BLaER1 treated with 17β-estradiol and CSF1 and Interleukin-3, amounts not matched to agents 10 nM and 100 nM (cell line): ENCODE measurements around the gene RHOA.
A peak's percentile ranks its signal among the peaks of the same experiment; 100 is the strongest.

Experiments used
- H3K27ac ChIP-seq, 11 experiments: shearing (Covaris generic); formaldehyde crosslinking; 2 replicates each; pipeline ENCODE4 v1.8.1; 2022
- H3K27me3 ChIP-seq, 11 experiments: shearing (Covaris generic); formaldehyde crosslinking; 2 replicates each; pipeline ENCODE4 v1.8.1; 2022
- H3K36me3 ChIP-seq, 11 experiments: shearing (Covaris generic); formaldehyde crosslinking; 2 replicates each; pipeline ENCODE4 v1.8.1; 2022
- H3K4me1 ChIP-seq, 10 experiments: shearing (Covaris generic); formaldehyde crosslinking; 2 replicates each; pipeline ENCODE4 v1.8.1; 2022
- H3K4me2 ChIP-seq, 11 experiments: shearing (Covaris generic); formaldehyde crosslinking; 2 replicates each; pipeline ENCODE4 v1.8.1; 2022
- H3K4me3 ChIP-seq, 10 experiments: shearing (Covaris generic); formaldehyde crosslinking; 2 replicates each; pipeline ENCODE4 v1.8.1; 2022
- H3K9ac ChIP-seq, 11 experiments: shearing (Covaris generic); formaldehyde crosslinking; 2 replicates each; pipeline ENCODE4 v1.8.1; 2022
- H3K9me3 ChIP-seq, 11 experiments: shearing (Covaris generic); formaldehyde crosslinking; replicated peaks in 1 of 11; 2 replicates each; pipeline ENCODE4 v1.8.1; 2022
- H4K20me1 ChIP-seq, 11 experiments: shearing (Covaris generic); formaldehyde crosslinking; 2 replicates each; pipeline ENCODE4 v1.8.1; 2022
- Cebpa-rat ChIP-seq, 11 experiments: shearing (Covaris generic); IDR thresholded peaks; 2 replicates each; pipeline ENCODE4 v1.8.1; 2022

RHOA gene

GRCh38 chr3:49316696-49317457 is 94.9 kb downstream of the RHOA start:
- H3K9ac ChIP-seq = no peak overlapping the region
- H3K36me3 ChIP-seq = peaks cover 99 to 100% (median 100%) of the 10 kb centered on the region in 11 experiments
- H4K20me1 ChIP-seq = peaks cover 7 to 99% (median 56%) of the 10 kb centered on the region in 11 experiments; a peak in 19 of 22 replicates
- no peak overlapping the region for H3K4me2 ChIP-seq
- H3K4me3 ChIP-seq = no peak overlapping the region
- H3K4me1 ChIP-seq = peaks cover 0 to 19% (median 11%) of the 10 kb centered on the region in 10 experiments; a peak in 16 of 20 replicates
- no peak overlapping the region for H3K27ac ChIP-seq
- no peaks in the 10 kb centered on the region for H3K9me3 ChIP-seq
- H3K27me3 ChIP-seq = no peaks in the 10 kb centered on the region
- no peak for TF ChIP-seq Cebpa-rat (IDR thresholded peaks at IDR 0.05)

GRCh38 chr3:49313896-49314688 is 97.7 kb downstream of the RHOA start:
- Histone ChIP-seq H3K4me3 (no peak overlapping the region), H3K9ac (no peak overlapping the region), H3K27ac (peak overlapping the region in 1 of 11 experiments; percentile 15; a peak in 1 of 22 replicates), H3K36me3 (peaks cover 99 to 100% (median 100%) of the 10 kb centered on the region in 11 experiments), H4K20me1 (peaks cover 0 to 99% (median 49%) of the 10 kb centered on the region in 11 experiments; a peak in 16 of 22 replicates), H3K4me2 (peak overlapping the region in 8 of 11 experiments; percentile 4 to 46 (median 18); a peak in 9 of 22 replicates), H3K9me3 (no peaks in the 10 kb centered on the region), H3K27me3 (no peaks in the 10 kb centered on the region), H3K4me1 (peaks cover 0 to 19% (median 11%) of the 10 kb centered on the region in 10 experiments; a peak in 16 of 20 replicates)
- TF ChIP-seq Cebpa-rat (IDR thresholded peaks at IDR 0.05) = no peak

DNA sequence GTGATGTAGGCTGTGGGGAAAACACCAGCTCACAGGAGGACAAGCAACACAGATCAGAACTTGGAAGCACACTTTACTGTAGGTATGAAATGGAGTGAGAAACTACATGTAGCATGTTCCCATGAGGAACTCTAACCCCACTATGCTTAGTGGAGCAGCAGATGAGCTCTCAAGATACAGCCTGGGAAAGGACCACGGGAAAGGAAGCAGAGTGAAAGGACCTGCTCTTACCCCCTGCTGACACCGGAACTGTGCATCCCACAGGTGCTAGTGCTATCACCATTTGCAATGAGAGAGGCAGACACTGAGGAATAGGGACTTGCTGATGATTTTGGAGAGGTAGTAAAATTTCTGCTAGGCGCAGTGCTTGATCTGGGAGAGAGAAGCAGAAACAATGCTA is 100.5 kb downstream of the RHOA start:
- no peak for TF ChIP-seq Cebpa-rat (IDR thresholded peaks at IDR 0.05)
- Histone ChIP-seq H3K4me1 (peaks cover 0 to 27% (median 15%) of the 10 kb centered on the region in 10 experiments; a peak in 16 of 20 replicates), H3K9ac (no peak overlapping the region), H3K27me3 (no peaks in the 10 kb centered on the region), H3K9me3 (no peaks in the 10 kb centered on the region), H4K20me1 (peaks cover 0 to 99% (median 39%) of the 10 kb centered on the region in 11 experiments; a peak in 15 of 22 replicates), H3K36me3 (peaks cover 99 to 100% (median 100%) of the 10 kb centered on the region in 11 experiments), H3K4me3 (no peak overlapping the region), H3K4me2 (no peak overlapping the region), H3K27ac (no peak overlapping the region)

- peaks cover 99 to 100% (median 100%) of the 10 kb centered on the region in 11 experiments for H3K36me3 ChIP-seq
- peaks cover 0 to 99% (median 42%) of the 10 kb centered on the region in 11 experiments; a peak in 15 of 22 replicates for H4K20me1 ChIP-seq
- H3K4me3 ChIP-seq = no peak overlapping the region
- H3K9ac ChIP-seq = no peak overlapping the region
- TF ChIP-seq Cebpa-rat (IDR thresholded peaks at IDR 0.05) = no peak
- H3K27me3 ChIP-seq = no peaks in the 10 kb centered on the region
- no peaks in the 10 kb centered on the region for H3K9me3 ChIP-seq
- H3K4me1 ChIP-seq = peaks cover 0 to 32% (median 19%) of the 10 kb centered on the region in 10 experiments; a peak in 17 of 20 replicates
- no peak overlapping the region for H3K4me2 ChIP-seq
- H3K27ac ChIP-seq = no peak overlapping the region
These were observed 101.1 kb downstream of the RHOA start for GRCh38 chr3:49310677-49311076.
